ENCODE results near the gene PTPRT. TPM values are rescaled to one million over a fixed set of nuclear protein-coding genes. Genes with fewer than 3 reads are reported as not detected.

The PTPRT gene
- total RNA-seq, 1 experiment from 2014 or later = 0.20 TPM

DNA sequence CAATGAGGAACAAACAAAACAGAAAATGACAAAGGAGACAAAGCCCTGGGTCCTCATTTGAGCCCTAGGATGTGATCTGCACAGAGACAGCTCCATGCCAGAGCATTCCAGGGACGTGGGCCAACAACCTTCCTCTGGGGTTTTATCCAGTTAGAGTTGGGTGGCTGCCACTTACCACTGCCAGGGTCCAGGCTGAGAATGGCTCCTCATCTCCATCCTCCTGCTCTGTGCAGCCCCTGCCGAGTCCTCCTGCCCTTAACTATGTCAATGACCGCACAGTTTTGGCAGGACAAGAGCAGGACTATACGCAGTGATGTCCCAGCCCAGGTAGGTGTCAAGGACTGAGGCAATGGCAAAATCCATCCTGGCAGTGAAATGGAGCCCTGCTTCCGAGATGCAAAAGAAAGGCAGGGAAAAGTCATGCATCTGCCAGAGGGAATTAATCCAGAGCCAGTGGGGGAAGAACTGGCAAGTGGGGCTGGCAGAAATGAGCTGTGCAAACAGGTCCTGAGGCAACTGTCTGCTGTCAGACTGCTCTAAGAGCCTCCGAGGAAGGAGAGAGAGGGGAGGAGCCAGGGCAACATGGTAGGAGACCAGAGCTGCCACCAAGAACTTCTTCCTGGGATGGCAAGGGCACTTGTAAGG lies 449.4 kb downstream of the PTPRT start:
- in situ Hi-C loops (cut with HindIII; ENCODE audit: low pct_unique_long_range_greater_than_20kb, low sequenced_read_pairs) = no loop called here

DNA sequence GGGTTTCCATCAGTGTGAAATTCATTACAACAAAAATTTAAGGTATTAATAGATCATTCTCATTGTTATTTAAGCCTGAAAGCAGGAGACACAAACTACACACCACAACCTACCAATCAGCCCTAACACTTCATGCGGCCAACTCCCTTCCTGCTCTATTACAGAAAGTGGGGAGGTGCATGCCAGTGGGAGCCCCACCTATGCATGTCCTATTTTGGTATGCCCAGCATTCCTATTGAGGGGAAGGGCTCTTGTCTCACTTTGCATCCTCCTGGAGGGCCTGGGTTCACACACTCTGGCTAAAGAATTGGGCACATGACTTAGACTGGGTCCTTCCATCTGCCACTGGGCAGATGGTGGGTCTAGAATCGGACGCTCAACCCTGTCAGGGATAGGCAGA lies 450.0 kb downstream of the PTPRT start:
- in situ Hi-C loops (cut with HindIII; ENCODE audit: low pct_unique_long_range_greater_than_20kb, low sequenced_read_pairs) = no loop called here
- DNase-seq (ENCODE audit: low read depth) = no peak

More for the DNA sequence above, 449.4 kb downstream of the PTPRT start:
- no peak for DNase-seq (ENCODE audit: low read depth)

DNA sequence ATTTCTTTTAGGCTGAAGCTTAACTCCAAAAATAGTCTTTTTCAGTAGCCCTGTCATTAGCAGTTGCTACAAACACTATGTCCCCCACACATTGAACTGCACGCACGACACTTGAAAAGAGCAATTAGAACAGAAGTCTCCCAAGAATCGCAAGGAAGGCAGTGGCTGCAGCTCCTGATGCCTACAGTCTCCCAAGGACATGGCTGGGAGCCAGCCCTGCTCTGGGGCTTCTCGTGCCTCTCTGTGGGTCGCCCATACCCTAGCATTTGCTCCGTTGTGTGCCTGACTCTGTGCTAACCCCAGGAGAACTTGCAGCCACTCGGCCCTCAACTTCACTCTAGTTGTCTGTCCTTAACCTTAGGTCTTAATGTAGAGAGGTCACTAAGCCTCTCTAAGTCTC lies 454.2 kb downstream of the PTPRT start:
- no peak for DNase-seq (ENCODE audit: low read depth)
- in situ Hi-C loops (cut with HindIII; ENCODE audit: low pct_unique_long_range_greater_than_20kb, low sequenced_read_pairs) = no loop called here

DNA sequence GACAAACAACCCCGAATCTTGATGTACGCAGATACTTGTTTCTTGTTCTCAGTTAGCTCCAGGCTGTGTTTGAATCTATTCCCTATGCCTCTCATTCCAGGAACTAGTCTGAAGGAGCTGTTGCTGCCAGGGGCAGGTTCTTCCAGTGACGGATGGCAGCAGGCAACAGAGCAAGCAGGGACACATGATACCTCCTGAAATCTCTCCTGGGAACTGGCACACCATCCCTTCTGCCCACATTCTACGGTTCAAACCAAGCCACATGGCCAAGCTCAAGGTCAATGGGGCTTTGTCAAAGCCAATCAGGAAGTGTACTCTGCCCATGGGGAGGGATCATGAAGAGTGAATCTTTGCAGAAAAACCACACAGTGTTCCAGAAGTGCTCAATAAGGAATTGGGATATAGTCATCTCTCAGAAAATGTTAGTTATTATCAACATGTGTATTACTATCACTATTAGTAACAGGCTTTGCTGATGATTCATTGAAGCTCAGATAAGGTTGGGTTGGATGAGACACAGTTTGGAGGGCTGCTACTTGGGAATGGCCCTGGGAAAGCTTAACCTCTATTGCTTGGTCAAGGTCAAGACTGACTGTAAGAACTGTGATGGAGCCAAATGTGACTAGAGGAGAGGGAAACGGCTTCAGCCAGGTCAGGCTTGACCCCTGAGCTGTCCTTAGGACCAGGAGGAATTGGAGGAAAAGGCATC lies 454.9 kb downstream of the PTPRT start:
- DNase-seq (ENCODE audit: low read depth) = no peak
- in situ Hi-C loops (cut with HindIII; ENCODE audit: low pct_unique_long_range_greater_than_20kb, low sequenced_read_pairs) = no loop called here

DNA sequence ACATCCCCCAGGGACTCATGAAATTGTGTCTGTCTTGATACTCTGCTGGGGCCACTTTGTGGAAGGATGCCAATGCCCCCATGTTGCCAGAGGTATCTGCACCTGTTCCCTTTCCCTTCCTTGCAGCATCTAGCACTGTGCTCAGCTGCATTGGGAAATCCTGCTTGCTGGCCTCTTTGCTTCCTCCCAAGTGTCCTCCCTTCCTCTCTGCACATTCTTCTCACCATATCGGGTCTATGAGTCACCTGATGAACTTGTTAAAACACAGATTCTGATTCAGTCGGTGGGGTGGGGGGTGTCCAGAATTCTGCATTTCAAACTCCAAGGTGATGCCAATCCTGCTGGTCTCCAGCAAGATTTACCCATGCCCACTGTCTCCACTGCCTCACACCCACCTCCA lies 467.8 kb downstream of the PTPRT start:
- DNase-seq (ENCODE audit: low read depth) = no peak
- in situ Hi-C loops (cut with HindIII; ENCODE audit: low pct_unique_long_range_greater_than_20kb, low sequenced_read_pairs) = no loop called here

DNA sequence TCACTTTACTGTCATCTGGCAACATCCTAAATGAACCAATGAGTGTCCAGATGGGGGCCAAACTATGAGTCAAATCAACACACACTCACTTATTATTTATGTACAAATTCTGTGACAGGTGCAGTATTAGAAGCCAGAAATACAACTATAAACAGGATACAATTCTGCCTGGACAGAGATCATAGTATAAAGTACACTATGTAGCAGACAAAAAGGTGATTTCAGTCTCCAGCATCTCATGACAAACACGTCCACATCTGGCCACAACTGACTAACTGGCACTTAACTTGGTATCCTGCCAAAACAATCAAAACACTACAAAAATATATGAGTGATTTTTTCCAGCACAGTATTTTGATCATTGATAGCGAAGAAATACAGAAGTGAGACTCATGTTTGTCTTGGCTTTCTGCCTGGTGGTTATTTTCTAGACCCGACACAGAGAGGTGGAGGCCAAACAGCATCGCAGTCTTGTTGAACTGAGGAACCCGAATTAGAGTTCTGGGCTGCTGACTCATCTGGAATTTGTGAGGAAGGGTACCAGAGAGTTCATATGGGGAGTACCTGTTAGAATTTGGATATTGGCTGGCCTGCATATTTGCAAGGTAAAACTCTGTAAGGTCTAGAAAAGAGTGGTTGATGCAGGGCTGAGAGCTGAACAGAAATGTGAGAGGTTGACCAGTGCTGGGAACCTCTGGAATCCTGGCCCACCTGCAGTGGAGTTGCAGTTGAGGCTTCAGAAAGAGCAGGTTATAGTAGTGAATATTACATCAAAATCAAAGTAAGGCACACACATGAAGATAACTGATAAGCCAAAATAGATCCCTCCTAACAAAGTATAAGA lies 475.2 kb downstream of the PTPRT start:
- DNase-seq (ENCODE audit: low read depth) = peak; percentile 22
- in situ Hi-C loops (cut with HindIII; ENCODE audit: low pct_unique_long_range_greater_than_20kb, low sequenced_read_pairs) = no loop called here

DNA sequence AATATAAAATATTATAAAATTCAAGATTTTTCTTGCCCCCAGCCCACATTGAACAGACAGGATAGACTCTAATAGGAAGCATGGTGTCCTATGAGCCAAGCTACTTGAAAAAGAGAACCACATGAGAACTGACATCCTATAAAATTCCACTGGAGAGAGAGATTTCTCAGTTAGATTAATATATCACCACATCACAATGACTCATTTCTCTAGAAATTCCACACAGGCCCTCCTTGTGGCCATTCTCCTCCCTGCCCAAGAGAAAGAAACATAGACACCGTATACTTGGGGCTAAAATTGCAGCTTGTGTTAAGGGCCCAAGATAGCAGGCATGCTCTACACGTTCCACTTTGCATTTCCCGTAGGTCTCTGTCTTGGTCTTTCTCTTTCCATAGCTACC lies 481.4 kb downstream of the PTPRT start:
- in situ Hi-C loops (cut with HindIII; ENCODE audit: low pct_unique_long_range_greater_than_20kb, low sequenced_read_pairs) = no loop called here
- peak; percentile 18 for DNase-seq (ENCODE audit: low read depth)

DNA sequence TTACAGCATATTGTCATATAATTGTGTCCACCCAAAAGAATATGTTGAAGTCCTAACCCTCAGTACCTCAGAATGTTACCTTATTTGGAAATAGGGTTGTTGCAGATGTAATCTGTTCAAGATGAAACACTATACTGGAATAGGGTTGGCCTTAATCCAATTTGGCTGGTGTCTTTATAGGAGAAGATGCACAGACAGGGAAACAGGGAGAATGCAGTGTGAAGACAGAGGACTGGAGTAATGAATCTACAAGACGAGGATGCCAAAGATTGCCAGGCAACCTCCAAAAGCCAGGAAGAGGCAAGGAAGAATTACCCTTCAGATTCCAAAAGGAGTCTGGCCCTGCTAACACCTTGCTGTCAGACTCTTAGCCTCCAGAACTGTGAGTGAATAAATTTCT lies 482.9 kb downstream of the PTPRT start:
- in situ Hi-C loops (cut with HindIII; ENCODE audit: low pct_unique_long_range_greater_than_20kb, low sequenced_read_pairs) = no loop called here
- no peak for DNase-seq (ENCODE audit: low read depth)

DNA sequence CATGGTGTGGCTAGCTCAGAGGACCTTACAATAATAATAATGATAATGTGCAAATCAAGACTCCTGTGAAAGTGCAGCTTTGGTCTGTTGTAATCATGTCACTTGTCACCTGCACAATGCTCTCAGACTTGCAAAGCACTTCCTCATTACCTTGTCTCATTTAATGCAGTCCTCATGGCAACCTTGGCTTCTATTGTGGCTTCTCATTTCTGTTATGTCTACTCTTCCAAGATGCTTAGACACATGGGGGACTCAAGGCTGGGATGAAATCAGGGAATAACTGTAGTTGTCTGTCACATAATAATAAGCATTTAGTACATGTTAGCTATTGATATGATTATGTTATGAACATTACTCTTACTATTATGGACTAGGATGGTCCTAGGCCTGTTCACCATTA lies 484.2 kb downstream of the PTPRT start:
- no peak for DNase-seq (ENCODE audit: low read depth)
- in situ Hi-C loops (cut with HindIII; ENCODE audit: low pct_unique_long_range_greater_than_20kb, low sequenced_read_pairs) = no loop called here

DNA sequence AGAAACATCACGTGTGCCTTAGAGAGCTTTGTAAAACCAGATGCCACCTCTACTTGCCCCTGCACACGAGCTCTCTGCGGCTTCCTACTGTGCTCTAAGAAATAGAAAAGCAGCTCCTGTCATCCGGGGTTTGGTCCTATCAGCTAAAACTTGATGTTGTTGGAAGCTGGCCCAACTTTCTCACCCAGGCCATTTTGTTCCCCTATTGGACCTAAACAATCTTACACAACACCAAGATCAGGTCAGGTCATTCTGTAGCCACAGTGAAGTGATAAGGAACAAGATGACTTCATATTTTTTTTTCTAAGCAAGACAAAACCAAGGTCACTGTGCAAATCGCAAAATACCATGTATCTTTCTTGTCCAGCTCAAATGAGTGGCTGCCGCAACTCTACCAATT lies 486.0 kb downstream of the PTPRT start:
- in situ Hi-C loops (cut with HindIII; ENCODE audit: low pct_unique_long_range_greater_than_20kb, low sequenced_read_pairs) = no loop called here
- no peak for DNase-seq (ENCODE audit: low read depth)

DNA sequence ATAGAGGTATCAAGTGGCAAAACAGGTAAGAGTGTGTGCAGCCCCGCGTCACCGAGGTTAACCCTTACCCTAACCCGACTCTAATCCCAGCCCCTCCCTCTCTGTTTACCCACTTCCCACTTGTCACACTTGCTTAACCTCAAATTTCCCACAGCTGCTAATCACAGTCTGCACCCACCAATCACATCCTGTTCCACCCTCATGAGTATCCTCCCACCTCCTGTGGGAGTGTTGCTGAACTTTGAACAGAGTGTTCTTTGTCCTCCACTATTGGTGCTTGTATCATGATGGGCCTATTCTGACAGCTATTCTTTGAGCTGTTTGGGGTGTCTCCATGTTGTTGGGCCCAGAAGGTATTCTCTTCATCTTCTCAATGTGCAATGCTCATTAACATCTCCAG lies 487.8 kb downstream of the PTPRT start:
- DNase-seq (ENCODE audit: low read depth) = no peak
- in situ Hi-C loops (cut with HindIII; ENCODE audit: low pct_unique_long_range_greater_than_20kb, low sequenced_read_pairs) = no loop called here

DNA sequence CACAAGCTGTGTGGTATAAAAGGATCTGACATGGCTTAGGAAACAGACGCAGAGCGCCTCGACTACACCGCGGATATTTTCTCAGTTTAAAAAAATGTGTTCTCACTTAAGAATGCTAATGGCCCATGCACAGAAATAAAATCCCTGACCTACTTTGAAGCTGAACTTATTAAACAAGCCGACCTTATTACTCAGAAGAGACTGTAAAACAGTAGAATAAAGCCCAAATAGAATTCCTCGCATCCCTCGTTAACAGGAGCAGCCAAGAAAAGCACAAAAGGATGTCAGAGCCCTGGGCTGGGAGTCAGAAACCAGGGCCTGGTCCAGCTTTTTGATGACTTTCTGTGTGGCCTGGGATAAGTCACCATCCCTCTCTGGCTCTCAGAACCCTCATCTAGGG lies 489.3 kb downstream of the PTPRT start:
- in situ Hi-C loops (cut with HindIII; ENCODE audit: low pct_unique_long_range_greater_than_20kb, low sequenced_read_pairs) = no loop called here
- no peak for DNase-seq (ENCODE audit: low read depth)

DNA sequence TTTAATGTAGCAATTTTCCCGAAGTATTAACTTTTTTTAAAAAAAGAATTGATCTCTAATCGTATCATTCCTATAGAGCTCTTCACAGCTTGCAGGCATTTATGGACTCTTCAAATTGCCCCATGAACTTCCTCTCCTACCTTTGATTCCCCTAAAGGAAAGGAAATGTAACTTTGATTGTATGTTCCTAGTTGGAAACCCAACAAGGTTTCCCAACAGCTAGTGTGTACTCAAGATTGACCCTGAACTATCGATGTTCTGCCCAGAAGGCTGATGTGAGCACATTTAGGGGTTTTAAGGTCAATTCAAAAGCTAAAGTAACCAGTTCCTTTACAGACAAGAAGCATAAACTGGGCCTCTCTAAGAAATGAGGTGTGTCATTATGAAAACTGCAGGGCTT lies 491.7 kb downstream of the PTPRT start:
- no peak for DNase-seq (ENCODE audit: low read depth)
- in situ Hi-C loops (cut with HindIII; ENCODE audit: low pct_unique_long_range_greater_than_20kb, low sequenced_read_pairs) = no loop called here

DNA sequence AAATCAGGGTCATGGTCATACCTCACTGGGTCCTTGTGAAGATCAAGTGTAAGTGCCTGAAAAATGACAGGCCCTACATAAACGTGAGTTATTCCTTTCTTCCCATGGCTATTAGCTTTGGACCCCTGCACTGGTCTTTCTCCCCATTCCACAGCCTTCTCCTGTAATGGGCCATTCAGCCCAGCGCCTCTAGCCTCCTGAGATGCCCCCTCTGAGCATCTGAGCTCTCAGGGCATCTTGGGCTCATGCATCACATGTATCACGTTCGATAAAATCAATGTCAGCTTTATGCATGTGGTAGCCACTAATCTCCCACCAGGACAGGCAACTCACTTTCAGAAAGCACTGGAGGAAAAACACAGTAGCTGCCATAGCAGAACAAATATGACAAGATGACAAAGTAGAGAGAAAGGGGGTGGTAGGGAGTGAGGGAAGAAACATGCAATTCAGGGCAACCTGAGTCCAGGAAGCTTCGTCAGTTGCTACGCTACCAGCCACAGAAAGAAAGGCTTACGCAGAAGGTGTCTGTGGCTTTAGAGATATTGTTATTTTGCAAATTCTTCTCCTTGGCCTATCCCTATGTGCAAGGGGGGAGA lies 498.8 kb downstream of the PTPRT start:
- in situ Hi-C loops (cut with HindIII; ENCODE audit: low pct_unique_long_range_greater_than_20kb, low sequenced_read_pairs) = no loop called here
- DNase-seq (ENCODE audit: low read depth) = no peak

DNA sequence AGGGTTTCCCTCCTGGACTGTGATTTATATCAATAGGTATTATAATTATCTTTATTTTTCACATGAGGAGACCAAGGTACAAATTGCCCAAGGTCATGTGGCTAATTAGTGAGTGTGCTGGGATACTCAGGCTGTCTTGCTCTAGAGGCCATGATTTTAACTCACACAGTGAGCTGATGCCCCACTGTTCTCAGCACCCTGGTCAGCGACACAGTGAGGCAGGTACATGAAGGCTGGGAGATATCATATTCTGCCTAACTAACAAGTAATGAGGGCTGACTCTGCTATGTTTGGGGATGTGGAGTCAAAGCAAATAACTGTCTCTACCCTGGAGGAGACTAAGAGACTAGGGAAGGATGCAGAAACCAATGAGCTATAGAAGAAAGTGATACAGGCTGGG lies 501.1 kb downstream of the PTPRT start:
- no peak for DNase-seq (ENCODE audit: low read depth)
- in situ Hi-C loops (cut with HindIII; ENCODE audit: low pct_unique_long_range_greater_than_20kb, low sequenced_read_pairs) = no loop called here

DNA sequence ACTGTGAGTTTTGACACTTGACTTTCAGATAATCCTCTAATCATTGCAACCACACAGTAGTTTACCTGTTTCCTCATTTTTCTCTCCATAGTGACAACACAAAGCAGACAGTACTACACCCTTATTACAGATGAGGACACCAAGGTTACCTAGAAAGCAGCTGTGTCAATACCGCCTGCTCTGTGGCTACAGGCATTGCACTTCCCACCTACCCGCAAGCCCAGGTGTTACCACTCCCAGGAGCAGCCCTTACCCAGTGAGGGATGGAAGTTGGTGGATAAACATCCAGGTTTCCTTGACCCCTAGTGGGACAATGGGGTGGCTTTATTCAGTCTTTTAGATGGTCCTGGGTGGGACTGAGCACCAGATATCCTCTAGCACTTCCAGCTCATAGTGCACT lies 503.6 kb downstream of the PTPRT start:
- DNase-seq (ENCODE audit: low read depth) = no peak
- in situ Hi-C loops (cut with HindIII; ENCODE audit: low pct_unique_long_range_greater_than_20kb, low sequenced_read_pairs) = no loop called here

DNA sequence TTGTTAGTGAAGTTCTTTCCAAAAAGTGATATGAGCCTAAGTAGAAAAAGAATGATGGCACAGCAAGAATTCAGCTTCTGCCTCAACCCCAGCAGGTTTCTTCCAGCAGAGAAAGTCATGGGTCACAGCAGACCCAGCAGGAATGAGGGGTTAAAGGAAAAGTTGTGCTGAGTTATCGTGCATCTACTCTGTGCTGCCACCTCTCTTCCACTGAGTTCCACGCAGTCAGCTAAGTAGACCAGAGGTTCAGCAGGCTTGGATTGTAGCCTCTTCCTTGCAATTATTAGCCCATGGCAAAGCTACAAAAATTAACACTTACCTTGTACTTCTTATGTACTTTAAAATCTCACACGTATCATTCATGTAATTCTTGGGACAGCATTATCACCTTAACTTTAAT lies 510.8 kb downstream of the PTPRT start:
- in situ Hi-C loops (cut with HindIII; ENCODE audit: low pct_unique_long_range_greater_than_20kb, low sequenced_read_pairs) = no loop called here

DNA sequence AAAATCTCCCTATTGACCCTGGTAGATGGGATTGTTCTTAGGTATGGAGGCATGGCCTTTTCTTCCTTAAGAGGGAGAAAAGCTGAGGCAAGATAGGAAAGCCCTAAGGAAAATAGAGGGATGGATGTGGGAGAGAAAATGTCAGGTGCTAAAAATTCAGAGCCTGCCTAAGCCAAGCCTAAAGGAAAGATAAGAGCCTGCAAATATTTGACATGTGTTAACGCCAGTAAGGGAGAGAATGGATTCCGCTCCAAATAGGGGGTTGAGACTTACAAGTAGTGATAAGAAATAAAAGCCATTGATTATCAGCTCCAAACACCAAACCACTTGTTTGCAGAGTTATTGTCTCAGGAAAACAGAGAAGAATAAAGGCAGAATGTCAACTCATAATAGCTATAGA lies 533.6 kb downstream of the PTPRT start:
- DNase-seq (ENCODE audit: low read depth) = no peak
- in situ Hi-C loops (cut with HindIII; ENCODE audit: low pct_unique_long_range_greater_than_20kb, low sequenced_read_pairs) = no loop called here

More for the DNA sequence above, 510.8 kb downstream of the PTPRT start:
- DNase-seq (ENCODE audit: low read depth) = no peak

DNA sequence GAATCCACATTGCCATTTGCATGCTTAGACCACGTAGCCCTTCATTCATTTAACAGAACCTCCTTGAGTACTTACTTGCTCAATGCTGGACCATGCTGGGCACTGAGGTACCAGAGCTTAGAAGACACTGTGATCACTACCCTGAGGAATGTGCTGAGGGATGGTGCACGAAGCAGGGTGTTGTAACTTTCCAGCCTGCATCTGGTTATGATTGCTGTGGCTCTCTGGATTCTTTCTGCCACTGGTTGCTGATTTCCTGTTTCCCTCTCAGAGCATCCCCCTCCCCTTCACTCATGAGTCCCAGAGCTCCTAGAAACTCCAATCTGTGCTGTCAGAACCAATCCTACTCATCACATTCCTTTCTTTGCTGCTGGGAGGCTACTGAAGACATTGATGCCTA lies 537.4 kb downstream of the PTPRT start:
- in situ Hi-C loops (cut with HindIII; ENCODE audit: low pct_unique_long_range_greater_than_20kb, low sequenced_read_pairs) = no loop called here
- DNase-seq (ENCODE audit: low read depth) = no peak
